ENCODE results near the gene SMARCC2. TPM values are rescaled to one million over a fixed set of nuclear protein-coding genes. Genes with fewer than 3 reads are reported as not detected.

Gene SMARCC2
- total and polyA plus RNA-seq, 4 donors, result 66.2 to 143 (median 123) TPM

DNA sequence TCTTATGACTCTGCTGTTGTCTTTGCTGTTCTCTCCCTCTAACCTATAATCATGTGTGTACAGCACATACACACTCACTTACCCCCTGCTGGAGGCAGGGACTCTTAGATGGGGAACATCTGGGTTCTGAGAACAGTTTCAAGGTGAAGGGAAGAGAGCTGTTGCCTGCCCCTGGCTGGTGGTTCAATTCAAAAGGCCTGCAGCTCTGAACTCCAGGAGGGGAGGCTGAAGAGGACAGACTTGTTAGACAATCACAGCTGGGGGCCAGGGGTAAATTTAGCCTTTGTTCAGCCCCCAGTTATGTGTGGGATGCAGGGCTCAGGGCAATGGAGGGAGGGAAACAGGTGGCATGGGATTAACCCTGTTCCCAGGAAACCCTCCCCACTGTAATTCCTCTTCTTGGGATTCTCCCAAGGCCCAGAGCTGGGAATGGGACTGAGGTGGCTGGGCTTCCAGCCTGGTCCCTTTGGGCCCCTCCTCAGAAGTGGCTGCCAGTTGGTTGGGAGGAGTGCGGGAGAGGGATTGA lies 35.0 kb downstream of the SMARCC2 start:
- Histone ChIP-seq H3K4me3 (ENCODE audit: low read depth, low read length) (no peak overlapping the region), H3K27me3 (ENCODE audit: control insufficient read depth, insufficient read depth, low read length) (no peaks in the 10 kb centered on the region), H3K4me1 (ENCODE audit: control insufficient read depth, insufficient read depth, low read length) (peaks cover 49% of the 10 kb centered on the region), H3K36me3 (ENCODE audit: control insufficient read depth, insufficient read depth, low read length) (peaks cover 20% of the 10 kb centered on the region), H3K27ac (ENCODE audit: low read depth, low read length) (no peak overlapping the region), H3K9me3 (ENCODE audit: control insufficient read depth, insufficient read depth, low read length) (no peaks in the 10 kb centered on the region)
- no peak for DNase-seq (ENCODE audit: low read depth in 4 of 6, low spot score in 6 of 6)
- WGBS (ENCODE audit: insufficient coverage), result no CpG with 5 or more reads among the region's 1 CpG

GRCh38 chr12:56153678-56154065 lies 35.6 kb downstream of the SMARCC2 start:
- Histone ChIP-seq H3K4me3 (ENCODE audit: low read depth, low read length) (no peak overlapping the region), H3K9me3 (ENCODE audit: control insufficient read depth, insufficient read depth, low read length) (no peaks in the 10 kb centered on the region), H3K27me3 (ENCODE audit: control insufficient read depth, insufficient read depth, low read length) (no peaks in the 10 kb centered on the region), H3K36me3 (ENCODE audit: control insufficient read depth, insufficient read depth, low read length) (peaks cover 22% of the 10 kb centered on the region), H3K4me1 (ENCODE audit: control insufficient read depth, insufficient read depth, low read length) (peaks cover 45% of the 10 kb centered on the region), H3K27ac (ENCODE audit: low read depth, low read length) (no peak overlapping the region)
- WGBS (ENCODE audit: insufficient coverage), result 84% methylated on average over 4 of the region's 5 CpGs
- DNase-seq (ENCODE audit: low read depth in 4 of 6, low spot score in 6 of 6), result no peak

DNA sequence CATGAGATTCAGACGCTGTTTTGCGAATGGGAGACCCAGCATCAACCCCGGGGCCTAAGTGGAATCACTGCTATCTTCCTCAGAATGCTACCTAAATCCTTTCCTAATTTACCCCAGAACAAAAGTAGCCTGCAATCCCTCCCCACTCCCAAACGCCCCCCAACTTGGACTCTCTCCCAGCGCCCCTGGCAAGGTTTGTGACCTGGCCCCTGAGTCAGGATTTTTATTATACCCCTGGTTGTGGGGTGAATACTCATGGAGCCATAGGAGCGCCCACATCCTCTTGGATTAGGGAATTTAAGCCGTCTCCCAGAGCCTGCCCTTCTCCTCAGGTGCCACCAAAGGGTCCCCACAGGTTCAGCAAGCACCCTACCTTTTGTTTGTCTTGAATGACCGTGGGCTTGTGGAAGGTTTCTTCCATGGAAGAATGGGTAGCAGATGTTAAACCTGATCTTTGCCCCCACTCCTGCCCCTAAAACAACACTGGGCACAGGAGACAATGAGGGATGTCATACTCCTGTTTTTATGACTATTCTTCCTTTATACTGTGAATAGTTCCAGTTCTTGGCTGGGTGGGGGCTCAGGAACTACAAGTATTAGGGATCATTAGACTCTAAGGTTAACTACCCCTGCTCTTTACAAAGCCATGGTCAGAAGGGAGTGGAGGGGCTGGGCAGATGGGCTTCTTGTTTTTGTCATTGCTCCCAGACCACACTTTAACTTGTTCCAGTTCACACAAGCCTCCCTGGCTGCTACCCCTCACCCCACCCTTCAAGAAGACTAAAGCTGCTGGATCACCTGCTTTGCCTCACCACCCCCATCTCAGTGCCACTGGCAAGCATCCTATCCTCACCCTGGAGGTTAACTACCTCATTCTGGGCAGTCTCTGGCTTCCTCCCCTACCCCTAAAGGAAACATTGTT lies 36.3 kb downstream of the SMARCC2 start:
- Histone ChIP-seq H3K27me3 (ENCODE audit: control insufficient read depth, insufficient read depth, low read length) (no peaks in the 10 kb centered on the region), H3K9me3 (ENCODE audit: control insufficient read depth, insufficient read depth, low read length) (no peaks in the 10 kb centered on the region), H3K27ac (ENCODE audit: low read depth, low read length) (peak overlapping the region; percentile 93), H3K4me3 (ENCODE audit: low read depth, low read length) (peak overlapping the region; percentile 80), H3K4me1 (ENCODE audit: control insufficient read depth, insufficient read depth, low read length) (peaks cover 45% of the 10 kb centered on the region), H3K36me3 (ENCODE audit: control insufficient read depth, insufficient read depth, low read length) (peaks cover 22% of the 10 kb centered on the region)
- WGBS (ENCODE audit: insufficient coverage), result 0% methylated on average over 2 of the region's 8 CpGs
- no peak for DNase-seq (ENCODE audit: low read depth in 4 of 6, low spot score in 6 of 6)

DNA sequence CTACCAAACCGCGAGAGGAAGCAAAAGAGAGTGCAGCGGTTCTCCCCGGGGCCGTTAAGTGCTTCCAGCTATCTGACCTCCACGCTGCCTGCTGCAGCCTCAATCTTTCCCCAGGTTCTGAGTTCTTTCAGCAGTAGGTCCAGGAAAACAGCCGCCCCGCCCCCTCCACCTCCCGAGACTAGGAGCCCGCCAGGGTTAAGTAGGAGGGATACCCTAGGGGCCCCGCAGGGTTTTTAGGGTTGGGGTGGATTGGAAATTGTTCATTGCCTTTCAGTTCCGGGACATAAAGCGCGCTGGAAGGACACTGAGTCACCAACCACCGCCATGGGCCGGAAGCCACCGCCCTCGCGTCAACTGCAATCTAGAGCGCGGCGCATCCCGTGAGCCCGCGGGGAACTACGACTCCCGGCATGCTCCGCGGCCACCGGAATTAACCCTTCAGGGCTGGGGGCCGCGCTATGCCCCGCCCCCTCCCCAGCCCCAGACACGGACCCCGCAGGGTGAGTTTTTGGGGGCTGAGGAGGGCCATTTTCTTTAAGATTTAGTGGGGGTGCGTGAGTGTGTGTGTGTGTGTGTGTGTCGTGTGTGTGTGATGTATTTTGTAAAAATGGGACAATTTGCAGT lies 37.0 kb downstream of the SMARCC2 start, which contains the start of gene MYL6B:
Gene MYL6B, plus strand, starts transcription at position 456 of the 624 bp plus-strand sequence. CDS start 1,332 bp downstream, outside the sequence.
- H3K9me3 ChIP-seq (ENCODE audit: control insufficient read depth, insufficient read depth, low read length), result no peaks in the 10 kb centered on the region
- peak within 1 kb of the TSS; percentile 93 for H3K27ac ChIP-seq (ENCODE audit: low read depth, low read length)
- WGBS (ENCODE audit: insufficient coverage), result 0% methylated on average over 26 of the region's 37 CpGs
- no peaks in the 10 kb centered on the region for H3K27me3 ChIP-seq (ENCODE audit: control insufficient read depth, insufficient read depth, low read length)
- H3K36me3 ChIP-seq (ENCODE audit: control insufficient read depth, insufficient read depth, low read length), result peaks cover 22% of the 10 kb centered on the region
- peak; percentile 83 to 98 (median 90) for DNase-seq (ENCODE audit: low read depth in 4 of 6, low spot score in 6 of 6)
- H3K4me1 ChIP-seq (ENCODE audit: control insufficient read depth, insufficient read depth, low read length), result peaks cover 38% of the 10 kb centered on the region
- peak within 1 kb of the TSS; percentile 80 for H3K4me3 ChIP-seq (ENCODE audit: low read depth, low read length)

- DNase-seq (ENCODE audit: low read depth in 4 of 6, low spot score in 6 of 6), result peak in 1 of 6 donors; percentile 56
Measured at GRCh38 chr12:56151672-56152131, 37.6 kb downstream of the SMARCC2 start.

DNA sequence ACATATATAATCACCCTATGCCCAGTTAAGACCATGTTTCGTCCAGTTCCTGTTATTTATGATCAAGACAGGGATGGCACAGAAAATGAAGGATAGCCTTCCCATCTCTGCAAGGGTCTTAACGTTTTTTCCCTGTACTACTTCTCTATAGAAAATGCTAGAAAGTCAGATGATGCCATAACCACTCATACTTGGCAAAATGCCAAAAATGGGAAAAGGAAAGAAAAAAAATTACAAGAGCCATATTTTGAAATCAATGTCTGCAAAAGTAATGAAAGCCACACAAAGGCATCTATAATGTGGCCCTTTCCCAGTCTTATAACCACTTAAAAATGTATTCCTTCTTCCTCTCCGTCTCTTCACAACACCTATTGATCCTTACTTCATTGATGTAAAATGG lies 38.7 kb downstream of the SMARCC2 start:
- no CpG with 5 or more reads among the region's 3 CpGs for WGBS (ENCODE audit: insufficient coverage)
- Histone ChIP-seq H3K36me3 (ENCODE audit: control insufficient read depth, insufficient read depth, low read length) (peaks cover 14% of the 10 kb centered on the region), H3K27ac (ENCODE audit: low read depth, low read length) (no peak overlapping the region), H3K9me3 (ENCODE audit: control insufficient read depth, insufficient read depth, low read length) (no peaks in the 10 kb centered on the region), H3K4me1 (ENCODE audit: control insufficient read depth, insufficient read depth, low read length) (peaks cover 29% of the 10 kb centered on the region), H3K27me3 (ENCODE audit: control insufficient read depth, insufficient read depth, low read length) (no peaks in the 10 kb centered on the region), H3K4me3 (ENCODE audit: low read depth, low read length) (no peak overlapping the region)
- no peak for DNase-seq (ENCODE audit: low read depth in 4 of 6, low spot score in 6 of 6)

More at GRCh38 chr12:56151672-56152131, 37.6 kb downstream of the SMARCC2 start:
- H3K4me3 ChIP-seq (ENCODE audit: low read depth, low read length), result peak overlapping the region; percentile 80
- H3K27me3 ChIP-seq (ENCODE audit: control insufficient read depth, insufficient read depth, low read length), result no peaks in the 10 kb centered on the region
- H3K9me3 ChIP-seq (ENCODE audit: control insufficient read depth, insufficient read depth, low read length), result no peaks in the 10 kb centered on the region
- H3K27ac ChIP-seq (ENCODE audit: low read depth, low read length), result peak overlapping the region; percentile 93
- peaks cover 32% of the 10 kb centered on the region for H3K4me1 ChIP-seq (ENCODE audit: control insufficient read depth, insufficient read depth, low read length)
- peaks cover 22% of the 10 kb centered on the region for H3K36me3 ChIP-seq (ENCODE audit: control insufficient read depth, insufficient read depth, low read length)
- WGBS (ENCODE audit: insufficient coverage), result 6% methylated on average over 12 of the region's 12 CpGs

GRCh38 chr12:56146492-56147460 lies 42.5 kb downstream of the SMARCC2 start:
- Histone ChIP-seq H3K9me3 (ENCODE audit: control insufficient read depth, insufficient read depth, low read length) (no peaks in the 10 kb centered on the region), H3K4me1 (ENCODE audit: control insufficient read depth, insufficient read depth, low read length) (peaks cover 7% of the 10 kb centered on the region), H3K4me3 (ENCODE audit: low read depth, low read length) (no peak overlapping the region), H3K36me3 (ENCODE audit: control insufficient read depth, insufficient read depth, low read length) (peaks cover 25% of the 10 kb centered on the region), H3K27me3 (ENCODE audit: control insufficient read depth, insufficient read depth, low read length) (no peaks in the 10 kb centered on the region), H3K27ac (ENCODE audit: low read depth, low read length) (peak overlapping the region; percentile 16)
- peak in 1 of 6 donors; percentile 50 for DNase-seq (ENCODE audit: low read depth in 4 of 6, low spot score in 6 of 6)
- 89% methylated on average over 5 of the region's 13 CpGs for WGBS (ENCODE audit: insufficient coverage)

DNA sequence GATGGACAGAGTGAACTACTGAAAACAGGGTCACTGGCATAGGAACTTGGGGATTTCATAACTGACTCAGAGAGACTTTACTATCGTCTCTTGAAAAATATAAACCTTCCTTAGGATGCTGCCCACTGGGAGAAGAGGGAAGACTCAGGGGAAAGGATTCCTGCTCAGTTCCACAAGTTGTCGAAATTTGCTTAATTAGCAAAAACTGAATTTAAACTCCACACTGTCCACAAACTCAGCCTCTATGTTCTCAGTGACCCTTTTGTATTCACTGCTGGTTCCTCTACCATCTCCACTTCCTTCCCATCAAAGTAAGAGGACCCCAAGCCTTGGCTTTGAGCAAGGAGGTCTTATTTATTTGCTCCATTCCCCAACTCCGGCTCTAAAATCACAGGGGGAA lies 44.1 kb downstream of the SMARCC2 start:
- DNase-seq (ENCODE audit: low read depth in 4 of 6, low spot score in 6 of 6), result no peak
- H3K4me1 ChIP-seq (ENCODE audit: control insufficient read depth, insufficient read depth, low read length), result no peaks in the 10 kb centered on the region
- H3K4me3 ChIP-seq (ENCODE audit: low read depth, low read length), result no peak overlapping the region
- no CpG with 5 or more reads among the region's 3 CpGs for WGBS (ENCODE audit: insufficient coverage)
- H3K27me3 ChIP-seq (ENCODE audit: control insufficient read depth, insufficient read depth, low read length), result no peaks in the 10 kb centered on the region
- H3K9me3 ChIP-seq (ENCODE audit: control insufficient read depth, insufficient read depth, low read length), result no peaks in the 10 kb centered on the region
- no peak overlapping the region for H3K27ac ChIP-seq (ENCODE audit: low read depth, low read length)
- peaks cover 33% of the 10 kb centered on the region for H3K36me3 ChIP-seq (ENCODE audit: control insufficient read depth, insufficient read depth, low read length)

GRCh38 chr12:56143870-56144269 lies 45.4 kb downstream of the SMARCC2 start:
- H3K36me3 ChIP-seq (ENCODE audit: control insufficient read depth, insufficient read depth, low read length), result peaks cover 44% of the 10 kb centered on the region
- DNase-seq (ENCODE audit: low read depth in 4 of 6, low spot score in 6 of 6), result no peak
- WGBS (ENCODE audit: insufficient coverage), result 77% methylated on average over 8 of the region's 8 CpGs

More at GRCh38 chr12:56143870-56144269, 45.4 kb downstream of the SMARCC2 start:
- Histone ChIP-seq H3K4me3 (ENCODE audit: low read depth, low read length) (no peak overlapping the region), H3K27ac (ENCODE audit: low read depth, low read length) (peak overlapping the region; percentile 25), H3K27me3 (ENCODE audit: control insufficient read depth, insufficient read depth, low read length) (no peaks in the 10 kb centered on the region), H3K4me1 (ENCODE audit: control insufficient read depth, insufficient read depth, low read length) (no peaks in the 10 kb centered on the region), H3K9me3 (ENCODE audit: control insufficient read depth, insufficient read depth, low read length) (no peaks in the 10 kb centered on the region)
